Mesothelial cell of epicardium (in vitro differentiated cells): ENCODE measurements around the gene MRPL54. TPM values are rescaled to one million over a fixed set of nuclear protein-coding genes. Genes with fewer than 3 reads are reported as not detected.

Source experiments
- DNase-seq, 2 experiments: peaks; one replicate each; pipeline ENCODE4 v3.0.0; 2021; ENCODE audit warnings: low spot score in 2 of 2; ENCODE audit not compliant: unreplicated experiment in 2 of 2
- H3K27ac Mint-ChIP-seq: 2 replicates; pipeline ENCODE4 v1.8.0; 2021; ENCODE audit warnings: mixed read lengths
- H3K27me3 Mint-ChIP-seq: 2 replicates; pipeline ENCODE4 v1.8.0; 2021; ENCODE audit warnings: low read depth, mixed read lengths
- H3K36me3 Mint-ChIP-seq: 2 replicates; pipeline ENCODE4 v1.8.0; 2021; ENCODE audit warnings: mixed read lengths
- H3K4me1 Mint-ChIP-seq: 2 replicates; pipeline ENCODE4 v1.8.0; 2021; ENCODE audit warnings: mixed read lengths
- H3K4me3 Mint-ChIP-seq: 2 replicates; pipeline ENCODE4 v1.8.0; 2021; ENCODE audit warnings: mild to moderate bottlenecking, moderate library complexity, mixed read lengths
- H3K9me3 Mint-ChIP-seq: 2 replicates; pipeline ENCODE4 v1.8.0; 2021; ENCODE audit warnings: mixed read lengths
- CTCF ChIP-seq: fragments of 200-600 bp; sonication (generic); IDR thresholded peaks from one replicate; pipeline ENCODE4 v1.5.0; 2021; ENCODE audit warnings: antibody characterized with exemption; ENCODE audit not compliant: unreplicated experiment
- total RNA-seq: library from RNA; stranded (reverse); gene quantifications from 3 replicates; pipeline ENCODE4 v1.2.1, GENCODE V29; 2021

Gene MRPL54
- total RNA-seq, 1 donor from 2014 or later: 30.2 TPM

DNA sequence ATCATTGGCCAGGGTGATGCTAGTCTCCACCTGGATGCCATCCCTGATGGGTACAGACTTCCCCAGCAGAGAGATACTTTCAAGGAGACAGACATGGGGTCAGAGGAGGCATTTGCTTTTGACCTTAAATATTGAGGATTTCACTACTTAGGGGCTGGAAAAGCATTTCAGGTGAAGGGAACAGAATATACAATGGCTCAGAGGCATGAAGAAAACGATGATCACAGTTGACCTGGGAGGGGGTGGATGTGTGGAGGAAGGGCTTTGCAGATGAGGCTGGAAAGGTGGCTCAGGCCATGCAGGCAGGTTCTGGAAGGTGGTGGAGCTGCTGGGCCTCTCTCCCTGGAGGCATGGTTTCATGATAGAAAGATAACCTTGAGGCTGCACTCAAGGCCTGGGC, 19.8 kb downstream of the MRPL54 start:
- Mint-ChIP-seq H3K27me3 (peaks cover 47% of the 10 kb centered on the region), H3K9me3 (peaks cover 16% of the 10 kb centered on the region)
- no peak for TF ChIP-seq CTCF

DNA sequence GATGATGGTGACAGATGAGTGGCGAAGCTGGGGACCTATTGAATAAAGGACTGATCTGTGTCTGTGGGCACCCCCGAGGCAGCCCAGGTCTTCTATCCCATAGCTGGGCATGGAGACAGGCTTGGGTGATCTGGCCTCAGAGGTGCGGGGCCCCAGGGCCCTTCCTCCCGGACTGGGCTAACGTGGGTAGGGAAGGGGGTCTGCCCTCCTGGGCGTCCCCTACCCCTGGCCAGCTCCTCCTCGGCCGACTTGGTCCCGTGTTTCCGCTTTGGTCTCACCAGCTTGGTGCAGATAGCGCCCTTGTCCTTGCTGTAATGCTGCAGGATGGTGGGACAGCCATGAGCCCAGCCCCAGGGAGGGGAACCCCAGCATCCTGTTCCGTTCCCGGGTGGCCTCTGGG, 20.4 kb downstream of the MRPL54 start:
- H3K36me3 Mint-ChIP-seq: peaks cover 12% of the 10 kb centered on the region
- peaks cover 50% of the 10 kb centered on the region for H3K27me3 Mint-ChIP-seq
- TF ChIP-seq CTCF: no peak
- DNase-seq: no peak
- peaks cover 2% of the 10 kb centered on the region for H3K4me1 Mint-ChIP-seq
- peaks cover 16% of the 10 kb centered on the region for H3K9me3 Mint-ChIP-seq
- no peak overlapping the region for H3K4me3 Mint-ChIP-seq
- H3K27ac Mint-ChIP-seq: no peak overlapping the region

More for the DNA sequence above, 19.8 kb downstream of the MRPL54 start:
- peaks cover 2% of the 10 kb centered on the region for H3K4me1 Mint-ChIP-seq
- DNase-seq: no peak
- H3K36me3 Mint-ChIP-seq: peaks cover 12% of the 10 kb centered on the region
- no peak overlapping the region for H3K4me3 Mint-ChIP-seq
- no peak overlapping the region for H3K27ac Mint-ChIP-seq

DNA sequence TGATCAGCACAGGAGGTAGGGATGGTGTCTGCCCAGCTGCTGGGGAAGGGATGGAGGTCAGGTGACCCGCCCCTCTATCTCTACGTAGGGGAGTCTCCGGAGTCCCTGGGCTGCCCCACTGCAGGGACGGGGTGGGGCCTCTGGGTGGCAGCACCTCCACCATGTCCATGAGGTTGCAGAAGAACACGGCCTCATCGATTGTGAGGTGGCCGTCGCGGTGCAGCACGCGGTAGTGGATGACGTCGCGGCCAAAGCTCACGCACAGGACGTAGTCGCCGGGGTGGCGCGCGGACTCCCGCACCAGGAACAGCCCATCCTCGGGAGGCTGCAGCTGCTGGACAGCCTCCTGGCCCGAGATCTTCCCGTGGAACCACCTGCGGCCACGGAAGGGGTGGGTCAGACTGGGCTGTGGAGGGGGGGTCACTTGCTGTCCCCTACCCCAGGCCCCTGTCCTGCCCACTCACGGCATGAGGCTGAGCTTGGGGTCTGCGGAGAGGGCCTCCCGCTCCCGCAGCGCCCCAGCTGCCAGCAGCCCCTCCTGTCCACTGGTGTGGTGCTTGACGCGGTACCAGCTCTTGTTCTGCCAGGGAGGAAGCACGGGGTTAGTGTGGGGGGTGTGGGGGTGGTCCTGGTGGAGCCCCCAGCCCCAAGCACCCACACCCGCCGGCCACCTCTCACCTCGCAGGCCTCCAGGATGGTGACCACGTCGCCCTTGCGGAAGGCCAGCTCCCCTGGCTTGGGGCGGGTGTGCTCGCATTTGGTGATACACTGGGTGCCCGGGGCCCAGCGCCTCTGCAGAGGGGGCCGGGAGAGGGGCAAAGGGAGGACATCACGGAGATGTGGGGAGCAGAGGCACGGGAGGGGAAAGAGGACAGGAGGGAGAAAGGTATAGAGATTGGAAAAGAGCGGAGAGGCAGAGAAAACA, 21.4 kb downstream of the MRPL54 start:
- no peak overlapping the region for H3K27ac Mint-ChIP-seq
- peaks cover 16% of the 10 kb centered on the region for H3K9me3 Mint-ChIP-seq
- peaks cover 12% of the 10 kb centered on the region for H3K36me3 Mint-ChIP-seq
- H3K27me3 Mint-ChIP-seq: peaks cover 56% of the 10 kb centered on the region
- H3K4me3 Mint-ChIP-seq: peak overlapping the region; percentile 23
- TF ChIP-seq CTCF: no peak
- H3K4me1 Mint-ChIP-seq: peaks cover 2% of the 10 kb centered on the region
- DNase-seq: no peak

DNA sequence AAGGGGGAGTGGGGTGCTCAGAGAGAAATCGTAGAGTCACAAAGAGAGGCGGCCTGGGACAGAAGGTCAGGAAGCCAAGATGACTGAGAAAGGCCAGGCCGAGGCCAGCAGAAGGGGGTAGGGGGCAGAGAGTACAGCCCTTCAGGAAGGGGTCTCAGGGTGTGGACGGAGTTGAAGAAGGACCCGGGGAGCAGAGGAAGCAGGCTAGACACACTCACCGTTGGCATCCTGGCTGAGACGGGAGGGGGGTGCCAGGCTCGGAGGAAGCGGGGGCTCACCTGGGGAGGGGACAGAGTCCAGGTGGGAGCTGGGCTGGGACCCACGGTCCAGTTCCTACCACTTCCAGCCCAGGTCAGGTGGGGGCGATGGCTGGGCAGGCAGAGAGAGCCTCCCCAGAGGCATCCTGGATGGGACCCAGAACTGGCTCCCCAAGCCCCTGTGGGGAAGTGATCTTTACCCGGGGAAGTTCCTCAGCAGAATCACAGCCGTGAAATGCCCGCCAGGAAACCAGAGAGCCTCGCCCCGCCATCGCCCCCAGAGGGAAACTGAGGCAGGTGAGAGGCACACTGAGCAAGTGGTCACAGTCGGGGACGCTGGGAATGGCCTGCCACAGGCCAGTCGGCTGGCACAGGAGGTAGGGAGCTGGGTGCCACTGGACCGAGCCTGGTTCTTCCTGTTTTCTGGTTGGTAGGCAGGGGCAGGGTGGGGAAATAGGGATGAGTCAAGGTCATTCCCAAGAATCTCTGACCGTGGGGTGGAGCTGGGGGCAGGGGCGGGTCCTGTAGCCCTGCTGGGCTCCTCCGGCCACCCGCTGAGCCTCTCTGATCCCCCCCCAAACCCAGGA, 22.3 kb downstream of the MRPL54 start:
- no peak for TF ChIP-seq CTCF
- Mint-ChIP-seq H3K27me3 (peaks cover 64% of the 10 kb centered on the region), H3K4me1 (peaks cover 2% of the 10 kb centered on the region), H3K9me3 (peaks cover 16% of the 10 kb centered on the region), H3K27ac (no peak overlapping the region), H3K36me3 (peaks cover 12% of the 10 kb centered on the region), H3K4me3 (peak overlapping the region; percentile 60)
- no peak for DNase-seq

DNA sequence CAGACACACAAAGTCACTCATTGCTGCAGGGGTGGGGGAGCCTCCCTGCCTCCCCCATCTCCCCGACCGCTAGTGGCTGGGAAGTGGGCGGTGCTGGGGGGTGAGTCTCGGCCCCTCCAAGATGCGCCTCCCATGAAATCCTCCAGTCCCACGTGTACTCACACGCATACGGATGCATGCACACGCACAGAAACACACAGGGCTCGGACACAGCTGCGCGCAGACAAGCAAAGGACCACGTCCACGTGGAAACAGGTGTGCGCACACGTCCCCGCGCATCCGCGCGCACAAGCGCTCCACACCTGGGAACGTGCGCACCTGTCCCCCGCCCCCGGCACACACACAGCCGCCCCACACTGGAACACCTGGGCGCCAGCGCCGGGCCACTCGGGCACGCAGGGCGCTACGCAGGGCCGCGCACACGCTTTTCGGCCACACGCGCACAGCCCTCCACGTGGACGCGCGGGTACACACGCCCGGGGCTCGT, 23.0 kb downstream of the MRPL54 start:
- H3K4me1 Mint-ChIP-seq: peaks cover 2% of the 10 kb centered on the region
- no peak for DNase-seq
- H3K4me3 Mint-ChIP-seq: peak overlapping the region; percentile 60
- peaks cover 12% of the 10 kb centered on the region for H3K36me3 Mint-ChIP-seq
- no peak for TF ChIP-seq CTCF
- peaks cover 16% of the 10 kb centered on the region for H3K9me3 Mint-ChIP-seq
- H3K27ac Mint-ChIP-seq: no peak overlapping the region
- H3K27me3 Mint-ChIP-seq: peaks cover 70% of the 10 kb centered on the region
